Neural crest cell (in vitro differentiated cells): ENCODE results near the gene UBE2M. TPM values are rescaled to one million over a fixed set of nuclear protein-coding genes. Genes with fewer than 3 reads are reported as not detected.
A peak's percentile ranks its signal among the peaks of the same experiment; 100 is the strongest.
"Not testable (repeated sequence)": the region's sequence is repeated elsewhere in the genome, so short reads cannot be mapped to it uniquely, and the experiment has no call there.

Experiments
- DNase-seq: peaks from one replicate; pipeline ENCODE4 v3.0.0; 2021; ENCODE audit warnings: low read depth, mixed read lengths, low spot score
- H3K27ac Mint-ChIP-seq: one replicate; pipeline ENCODE4 v1.8.0; 2021; ENCODE audit warnings: mild to moderate bottlenecking, mixed read lengths; ENCODE audit not compliant: unreplicated experiment
- H3K27me3 Mint-ChIP-seq: 2 replicates; pipeline ENCODE4 v1.8.0; 2021; ENCODE audit warnings: low read depth, mild to moderate bottlenecking, mixed read lengths
- H3K36me3 Mint-ChIP-seq: 2 replicates; pipeline ENCODE4 v1.8.0; 2021; ENCODE audit warnings: low read depth, mild to moderate bottlenecking, mixed read lengths
- H3K4me1 Mint-ChIP-seq: 2 replicates; pipeline ENCODE4 v1.8.0; 2021; ENCODE audit warnings: mixed read lengths
- H3K4me3 Mint-ChIP-seq: one replicate; pipeline ENCODE4 v1.8.0; 2021; ENCODE audit warnings: mild to moderate bottlenecking, mixed read lengths
- H3K9me3 Mint-ChIP-seq: 2 replicates; pipeline ENCODE4 v1.8.0; 2021; ENCODE audit warnings: mixed read lengths
- total RNA-seq: library from RNA; stranded (reverse); gene quantifications from 2 replicates; pipeline ENCODE4 v1.2.1, GENCODE V29; 2021
- TF ChIP-seq, protein P1 (sequence below): fragments of 200-600 bp; sonication (generic); conservative IDR thresholded peaks from 2 replicates; pipeline ENCODE4 v1.5.0; 2021; ENCODE audit warnings: antibody characterized with exemption, mild to moderate bottlenecking

The UBE2M gene
- total RNA-seq, 1 donor from 2014 or later, result 113 TPM

- Mint-ChIP-seq H3K36me3 (peaks cover 24% of the 10 kb centered on the region), H3K27ac (peak overlapping the region; percentile 87), H3K4me1 (peaks cover 30% of the 10 kb centered on the region)
Measured at GRCh38 chr19:58544591-58545285, 13.7 kb downstream of the UBE2M start.

GRCh38 chr19:58543826-58544590, 14.4 kb downstream of the UBE2M start, which contains the start of gene TRIM28:
TSS of gene TRIM28 (plus strand) at chr19:58544064. CDS start at chr19:58544758, 694 bp downstream.
- TF ChIP-seq, protein P1, sequence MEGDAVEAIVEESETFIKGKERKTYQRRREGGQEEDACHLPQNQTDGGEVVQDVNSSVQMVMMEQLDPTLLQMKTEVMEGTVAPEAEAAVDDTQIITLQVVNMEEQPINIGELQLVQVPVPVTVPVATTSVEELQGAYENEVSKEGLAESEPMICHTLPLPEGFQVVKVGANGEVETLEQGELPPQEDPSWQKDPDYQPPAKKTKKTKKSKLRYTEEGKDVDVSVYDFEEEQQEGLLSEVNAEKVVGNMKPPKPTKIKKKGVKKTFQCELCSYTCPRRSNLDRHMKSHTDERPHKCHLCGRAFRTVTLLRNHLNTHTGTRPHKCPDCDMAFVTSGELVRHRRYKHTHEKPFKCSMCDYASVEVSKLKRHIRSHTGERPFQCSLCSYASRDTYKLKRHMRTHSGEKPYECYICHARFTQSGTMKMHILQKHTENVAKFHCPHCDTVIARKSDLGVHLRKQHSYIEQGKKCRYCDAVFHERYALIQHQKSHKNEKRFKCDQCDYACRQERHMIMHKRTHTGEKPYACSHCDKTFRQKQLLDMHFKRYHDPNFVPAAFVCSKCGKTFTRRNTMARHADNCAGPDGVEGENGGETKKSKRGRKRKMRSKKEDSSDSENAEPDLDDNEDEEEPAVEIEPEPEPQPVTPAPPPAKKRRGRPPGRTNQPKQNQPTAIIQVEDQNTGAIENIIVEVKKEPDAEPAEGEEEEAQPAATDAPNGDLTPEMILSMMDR, result no peak
- peak within 1 kb of the TSS; percentile 95 for H3K4me3 Mint-ChIP-seq
- peaks cover 24% of the 10 kb centered on the region for H3K36me3 Mint-ChIP-seq
- peak within 1 kb of the TSS; percentile 99 for H3K27ac Mint-ChIP-seq
- H3K27me3 Mint-ChIP-seq, result peaks cover 46% of the 10 kb centered on the region
- DNase-seq, result peak; percentile 99
- peaks cover 30% of the 10 kb centered on the region for H3K4me1 Mint-ChIP-seq
- no peaks in the 10 kb centered on the region for H3K9me3 Mint-ChIP-seq

More at GRCh38 chr19:58544591-58545285, 13.7 kb downstream of the UBE2M start:
- TF ChIP-seq, protein P1, result no peak
- no peaks in the 10 kb centered on the region for H3K9me3 Mint-ChIP-seq
- H3K4me3 Mint-ChIP-seq, result peak overlapping the region; percentile 95
- DNase-seq, result peak; percentile 71
- H3K27me3 Mint-ChIP-seq, result peaks cover 39% of the 10 kb centered on the region

DNA sequence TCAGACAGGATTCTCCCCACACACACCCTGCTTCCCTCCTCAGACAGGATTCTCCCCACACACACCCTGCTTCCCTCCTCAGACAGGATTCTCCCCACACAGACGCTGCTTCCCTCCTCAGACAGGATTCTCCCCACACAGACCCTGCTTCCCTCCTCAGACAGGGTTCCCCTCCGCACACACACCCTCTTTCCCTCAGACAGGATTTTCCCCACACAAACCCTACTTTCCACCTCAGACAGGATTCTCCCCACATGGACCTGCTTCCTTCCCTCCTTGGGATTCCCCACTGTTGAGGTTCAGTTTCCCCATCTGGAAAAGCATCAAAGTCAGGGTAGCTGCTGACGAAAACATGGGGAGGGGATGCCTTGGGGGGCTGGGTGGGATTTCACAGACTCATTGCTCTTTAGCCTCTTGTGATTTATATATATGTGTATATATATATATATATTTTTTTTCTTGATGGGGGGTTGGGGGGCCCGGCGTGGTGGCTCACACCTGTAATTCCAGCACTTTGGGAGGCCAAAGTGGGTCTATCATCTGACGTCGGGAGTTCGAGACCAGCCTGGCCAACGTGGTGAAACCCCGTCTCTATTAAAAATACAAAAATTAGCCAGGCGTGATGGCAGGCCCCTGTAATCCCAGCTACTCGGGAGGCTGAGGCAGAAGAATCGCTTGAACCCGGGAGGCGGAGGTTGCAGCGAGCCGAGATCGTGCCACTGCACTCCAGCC, 15.6 kb downstream of the UBE2M start:
- H3K9me3 Mint-ChIP-seq, H3K27ac Mint-ChIP-seq, H3K4me3 Mint-ChIP-seq, DNase-seq: not testable (repeated sequence)
- H3K4me1 Mint-ChIP-seq, result peaks cover 30% of the 10 kb centered on the region
- H3K27me3 Mint-ChIP-seq, result peaks cover 50% of the 10 kb centered on the region
- peaks cover 19% of the 10 kb centered on the region for H3K36me3 Mint-ChIP-seq

DNA sequence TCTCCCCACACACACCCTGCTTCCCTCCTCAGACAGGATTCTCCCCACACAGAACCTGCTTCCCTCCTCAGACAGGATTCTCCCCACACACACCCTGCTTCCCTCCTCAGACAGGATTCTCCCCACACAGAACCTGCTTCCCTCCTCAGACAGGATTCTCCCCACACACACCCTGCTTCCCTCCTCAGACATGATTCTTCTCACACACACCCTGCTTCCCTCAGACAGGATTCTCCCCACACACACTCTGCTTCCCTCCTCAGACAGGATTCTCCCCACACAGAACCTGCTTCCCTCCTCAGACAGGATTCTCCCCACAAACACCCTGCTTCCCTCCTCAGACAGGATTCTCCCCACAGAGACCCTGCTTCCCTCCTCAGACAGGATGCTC, 19.2 kb downstream of the UBE2M start:
- peaks cover 37% of the 10 kb centered on the region for H3K27me3 Mint-ChIP-seq

GRCh38 chr19:58538257-58539168, 19.9 kb downstream of the UBE2M start:
- peak overlapping the region; percentile 35 for H3K27ac Mint-ChIP-seq
- DNase-seq, result peak; percentile 63
- peaks cover 31% of the 10 kb centered on the region for H3K27me3 Mint-ChIP-seq
- TF ChIP-seq, protein P1, result no peak
- H3K4me3 Mint-ChIP-seq, result peak overlapping the region; percentile 80
- peaks cover 15% of the 10 kb centered on the region for H3K4me1 Mint-ChIP-seq
- H3K36me3 Mint-ChIP-seq, result no peaks in the 10 kb centered on the region
- H3K9me3 Mint-ChIP-seq, result no peaks in the 10 kb centered on the region

More for the DNA sequence above, 19.2 kb downstream of the UBE2M start:
- H3K27ac Mint-ChIP-seq, H3K36me3 Mint-ChIP-seq, H3K4me3 Mint-ChIP-seq, H3K9me3 Mint-ChIP-seq, DNase-seq: not testable (repeated sequence)
- H3K4me1 Mint-ChIP-seq, result peaks cover 18% of the 10 kb centered on the region
